HG03442 (cell line): ENCODE results near the gene HOXD13.

ENCODE experiments used
- ATAC-seq: cut with Tn5 transposase; IDR thresholded peaks from one replicate; pipeline ENCODE4 v1.9.1; 2021; ENCODE audit warnings: mild to moderate bottlenecking, moderate library complexity; ENCODE audit not compliant: unreplicated experiment

HOXD13 gene

GRCh38 chr2:176092270-176093144 is at the start of gene HOXD13:
HOXD13 (plus strand) TSS chr2:176092721; CDS start chr2:176092891, 170 bp downstream.
- no peak for ATAC-seq

- no peak for ATAC-seq
Observed at GRCh38 chr2:176056406-176056805, 36.1 kb upstream of the HOXD13 start.

GRCh38 chr2:176063958-176064357 is 28.6 kb upstream of the HOXD13 start:
- peak; percentile 64 for ATAC-seq

GRCh38 chr2:176066645-176067588 is 25.6 kb upstream of the HOXD13 start:
- ATAC-seq: no peak

- ATAC-seq: no peak
Observed at GRCh38 chr2:176067589-176068418, 24.7 kb upstream of the HOXD13 start.

- ATAC-seq: no peak
Observed at GRCh38 chr2:176068419-176068832, 24.1 kb upstream of the HOXD13 start.

GRCh38 chr2:176071330-176072291 is 20.9 kb upstream of the HOXD13 start:
- no peak for ATAC-seq

- ATAC-seq: no peak
Observed at GRCh38 chr2:176072292-176072669, 20.2 kb upstream of the HOXD13 start.

GRCh38 chr2:176072951-176073904 is 19.3 kb upstream of the HOXD13 start:
- ATAC-seq: no peak

GRCh38 chr2:176074919-176075425 is 17.5 kb upstream of the HOXD13 start:
- ATAC-seq: no peak

- ATAC-seq: no peak
Observed at GRCh38 chr2:176075481-176075880, 17.0 kb upstream of the HOXD13 start.

- ATAC-seq: no peak
Observed at GRCh38 chr2:176076063-176076462, 16.5 kb upstream of the HOXD13 start.

- ATAC-seq: no peak
Observed at GRCh38 chr2:176076796-176077195, 15.7 kb upstream of the HOXD13 start.

GRCh38 chr2:176078541-176079284 is 13.8 kb upstream of the HOXD13 start:
- no peak for ATAC-seq

GRCh38 chr2:176079285-176079830 is 13.2 kb upstream of the HOXD13 start:
- ATAC-seq: no peak

GRCh38 chr2:176079831-176080539 is 12.5 kb upstream of the HOXD13 start:
- no peak for ATAC-seq
